HCT116 (cell line): ENCODE data around the gene PLCB4.

Source experiments
- CEBPB ChIP-seq: IDR thresholded peaks from 2 replicates; pipeline ENCODE4 v1.6.1; 2012; ENCODE audit warnings: low read depth
- CTCF ChIP-seq, 3 experiments: fragments of 200-600 bp in 1 of 3; sonication (generic) in 1 of 3; IDR thresholded peaks in 2 of 3; conservative IDR thresholded peaks in 1 of 3; 2 replicates each; pipeline ENCODE4 v1.5.1; 2012 to 2017; ENCODE audit warnings: low read depth in 2 of 3, low read length in 2 of 3, antibody characterized with exemption in 1 of 3, borderline replicate concordance in 1 of 3, control low read depth in 1 of 3, mild to moderate bottlenecking in 1 of 3, mixed read lengths in 1 of 3, mixed run types in 1 of 3, moderate library complexity in 1 of 3; ENCODE audit not compliant: insufficient read depth in 1 of 3
- EZH2 ChIP-seq: fragments of 200-600 bp; sonication (generic); IDR thresholded peaks from 2 replicates; pipeline ENCODE4 v1.6.1; 2017; ENCODE audit warnings: antibody characterized with exemption, mixed run types
- JUND ChIP-seq: IDR thresholded peaks from 2 replicates; pipeline ENCODE4 v1.6.1; 2012
- SRF ChIP-seq: IDR thresholded peaks from 2 replicates; pipeline ENCODE4 v1.6.1; 2012; ENCODE audit warnings: low read depth
- ZNF274 ChIP-seq: fragments of 200-500 bp; sonication (Bioruptor generic); IDR thresholded peaks from 2 replicates; pipeline ENCODE4 v1.6.1; 2014; ENCODE audit warnings: mild to moderate bottlenecking, low read depth, low read length, inconsistent platforms

GRCh38 chr20:9068233-9068801, 570 bp upstream of the PLCB4 start:
- TF ChIP-seq CTCF (IDR thresholded peaks at IDR 0.05 in 2 of 3, conservative IDR thresholded peaks at IDR 0.05 in 1 of 3; ENCODE audit: borderline replicate concordance in 1 of 3, insufficient read depth in 1 of 3, low read depth in 2 of 3, low read length in 2 of 3) = no peak
- no peak for TF ChIP-seq CEBPB
- no peak for TF ChIP-seq ZNF274
- no peak for TF ChIP-seq EZH2
- no peak for TF ChIP-seq SRF
- no peak for TF ChIP-seq JUND
